Measurements from ENCODE around the gene ACVRL1. TPM values are rescaled to one million over a fixed set of nuclear protein-coding genes. Genes with fewer than 3 reads are reported as not detected.

Gene ACVRL1
- total RNA-seq, 3 donors from 2014 or later (not counting 1 experiment from before 2014, with no cell fraction given), result 0.57 TPM; not detected in 2

DNA sequence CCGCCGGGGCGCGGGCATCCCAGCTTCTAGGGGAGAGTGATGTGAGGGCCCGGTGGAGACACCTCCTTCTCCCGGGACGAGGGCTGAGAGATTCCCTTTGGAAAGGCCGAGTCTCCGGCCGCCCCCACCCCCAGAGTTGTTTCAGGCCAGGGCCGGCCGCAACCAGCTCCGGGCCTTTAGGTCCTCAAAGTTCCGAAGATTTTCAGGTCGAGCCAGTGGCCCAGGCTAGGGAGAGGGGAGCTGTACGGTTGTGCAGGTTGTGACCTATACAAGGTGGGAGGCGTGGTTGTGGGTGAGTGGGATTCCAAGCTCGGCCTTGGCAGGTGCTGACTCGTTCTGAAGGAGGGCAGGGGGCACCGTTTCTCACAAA is 37.8 kb upstream of the ACVRL1 start:
- no peak for DNase-seq
- Histone ChIP-seq H3K27me3 (ENCODE audit: control insufficient read depth, insufficient read depth, low read length) (peaks cover 29% of the 10 kb centered on the region), H3K9me3 (ENCODE audit: control insufficient read depth, insufficient read depth, low read length) (no peaks in the 10 kb centered on the region), H3K4me3 (ENCODE audit: low read length) (no peak overlapping the region), H3K36me3 (ENCODE audit: control insufficient read depth, insufficient read depth, low read length) (no peaks in the 10 kb centered on the region), H3K27ac (ENCODE audit: low read length) (no peak overlapping the region), H3K4me1 (ENCODE audit: control insufficient read depth, insufficient read depth, low read length) (peaks cover 22% of the 10 kb centered on the region)
- H3K36me3 Mint-ChIP-seq, result no peaks in the 10 kb centered on the region
- WGBS (ENCODE audit: insufficient coverage), result 36% methylated on average over 20 of the region's 20 CpGs
- peaks cover 0 to 17% of the 10 kb centered on the region in 2 donors for H3K4me1 Mint-ChIP-seq
- no peak overlapping the region for H3K27ac Mint-ChIP-seq
- H3K27me3 Mint-ChIP-seq (ENCODE audit: low read depth in 2 of 2), result peaks cover 48 to 66% of the 10 kb centered on the region in 2 donors
- TF ChIP-seq, protein P1, sequence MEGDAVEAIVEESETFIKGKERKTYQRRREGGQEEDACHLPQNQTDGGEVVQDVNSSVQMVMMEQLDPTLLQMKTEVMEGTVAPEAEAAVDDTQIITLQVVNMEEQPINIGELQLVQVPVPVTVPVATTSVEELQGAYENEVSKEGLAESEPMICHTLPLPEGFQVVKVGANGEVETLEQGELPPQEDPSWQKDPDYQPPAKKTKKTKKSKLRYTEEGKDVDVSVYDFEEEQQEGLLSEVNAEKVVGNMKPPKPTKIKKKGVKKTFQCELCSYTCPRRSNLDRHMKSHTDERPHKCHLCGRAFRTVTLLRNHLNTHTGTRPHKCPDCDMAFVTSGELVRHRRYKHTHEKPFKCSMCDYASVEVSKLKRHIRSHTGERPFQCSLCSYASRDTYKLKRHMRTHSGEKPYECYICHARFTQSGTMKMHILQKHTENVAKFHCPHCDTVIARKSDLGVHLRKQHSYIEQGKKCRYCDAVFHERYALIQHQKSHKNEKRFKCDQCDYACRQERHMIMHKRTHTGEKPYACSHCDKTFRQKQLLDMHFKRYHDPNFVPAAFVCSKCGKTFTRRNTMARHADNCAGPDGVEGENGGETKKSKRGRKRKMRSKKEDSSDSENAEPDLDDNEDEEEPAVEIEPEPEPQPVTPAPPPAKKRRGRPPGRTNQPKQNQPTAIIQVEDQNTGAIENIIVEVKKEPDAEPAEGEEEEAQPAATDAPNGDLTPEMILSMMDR (IDR thresholded peaks at IDR 0.05), result no peak
- no peak for ATAC-seq
- no peaks in the 10 kb centered on the region for H3K9me3 Mint-ChIP-seq
- no peak overlapping the region for H3K4me3 Mint-ChIP-seq
- intact Hi-C loops (cut with micrococcal nuclease), result no loop called here

DNA sequence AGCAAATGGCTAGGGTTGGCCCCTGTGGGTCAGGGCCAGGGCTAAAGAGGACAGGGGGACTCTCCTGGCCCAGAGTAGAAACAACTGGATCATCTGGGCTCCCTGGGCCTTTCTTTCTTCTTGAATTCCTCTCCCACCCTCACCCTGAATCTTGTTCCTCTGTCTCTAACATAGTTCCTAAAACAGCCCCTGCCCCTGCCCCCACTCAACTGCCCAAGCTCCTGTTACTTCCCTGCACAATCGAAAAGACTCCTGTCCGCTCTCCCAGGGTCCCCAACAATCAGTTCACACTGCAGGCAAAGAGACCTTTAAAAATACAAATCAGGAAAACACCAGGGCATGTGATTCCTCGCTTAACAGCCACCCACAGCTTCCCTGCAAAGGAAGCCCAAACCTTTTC is 37.4 kb upstream of the ACVRL1 start:
- Mint-ChIP-seq H3K27ac (no peak overlapping the region), H3K27me3 (ENCODE audit: low read depth in 2 of 2) (peaks cover 48 to 62% of the 10 kb centered on the region in 2 donors), H3K36me3 (no peaks in the 10 kb centered on the region), H3K4me1 (peaks cover 0 to 17% of the 10 kb centered on the region in 2 donors), H3K9me3 (no peaks in the 10 kb centered on the region), H3K4me3 (peak overlapping the region; percentile 0)
- no peak overlapping the region for H3K4me3 ChIP-seq (ENCODE audit: low read length)
- no peak for ATAC-seq
- intact Hi-C loops (cut with micrococcal nuclease), result no loop called here
- TF ChIP-seq, protein P1 (IDR thresholded peaks at IDR 0.05), result no peak
- no peaks in the 10 kb centered on the region for H3K9me3 ChIP-seq (ENCODE audit: control insufficient read depth, insufficient read depth, low read length)
- H3K36me3 ChIP-seq (ENCODE audit: control insufficient read depth, insufficient read depth, low read length), result no peaks in the 10 kb centered on the region
- no peak overlapping the region for H3K27ac ChIP-seq (ENCODE audit: low read length)
- H3K27me3 ChIP-seq (ENCODE audit: control insufficient read depth, insufficient read depth, low read length), result peaks cover 25% of the 10 kb centered on the region
- peaks cover 17% of the 10 kb centered on the region for H3K4me1 ChIP-seq (ENCODE audit: control insufficient read depth, insufficient read depth, low read length)
- 23% methylated on average over 3 of the region's 3 CpGs for WGBS (ENCODE audit: insufficient coverage)
- no peak for DNase-seq

DNA sequence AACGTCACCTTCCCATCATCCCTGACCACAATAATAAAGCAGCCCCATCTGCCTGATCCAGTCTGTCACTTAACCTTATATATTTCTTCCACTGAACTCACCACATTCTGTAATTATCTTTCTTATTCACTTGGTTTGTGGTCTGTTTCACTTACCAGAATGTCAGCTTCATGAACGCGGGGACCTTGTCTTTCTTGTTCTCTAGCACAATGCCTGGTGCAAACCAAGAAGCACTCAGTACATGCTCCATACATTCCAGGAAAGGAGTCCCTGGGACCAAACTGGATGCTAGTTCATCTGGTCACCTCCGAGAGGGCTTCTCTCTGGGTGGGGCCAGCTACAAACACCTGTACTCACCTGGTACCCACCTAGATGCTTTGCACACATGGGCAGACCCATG is 36.8 kb upstream of the ACVRL1 start:
- Histone ChIP-seq H3K36me3 (ENCODE audit: control insufficient read depth, insufficient read depth, low read length) (no peaks in the 10 kb centered on the region), H3K27me3 (ENCODE audit: control insufficient read depth, insufficient read depth, low read length) (peaks cover 20% of the 10 kb centered on the region), H3K27ac (ENCODE audit: low read length) (no peak overlapping the region), H3K9me3 (ENCODE audit: control insufficient read depth, insufficient read depth, low read length) (no peaks in the 10 kb centered on the region), H3K4me1 (ENCODE audit: control insufficient read depth, insufficient read depth, low read length) (peaks cover 17% of the 10 kb centered on the region), H3K4me3 (ENCODE audit: low read length) (no peak overlapping the region)
- DNase-seq (no peak), ATAC-seq (no peak)
- Mint-ChIP-seq H3K9me3 (no peaks in the 10 kb centered on the region), H3K27me3 (ENCODE audit: low read depth in 2 of 2) (peaks cover 48 to 58% of the 10 kb centered on the region in 2 donors), H3K4me1 (peaks cover 0 to 17% of the 10 kb centered on the region in 2 donors), H3K36me3 (no peaks in the 10 kb centered on the region), H3K4me3 (peak overlapping the region; percentile 0), H3K27ac (no peak overlapping the region)
- intact Hi-C loops (cut with micrococcal nuclease), result no loop called here
- TF ChIP-seq, protein P1 (IDR thresholded peaks at IDR 0.05), result no peak
- 25% methylated on average over 4 of the region's 4 CpGs for WGBS (ENCODE audit: insufficient coverage)

DNA sequence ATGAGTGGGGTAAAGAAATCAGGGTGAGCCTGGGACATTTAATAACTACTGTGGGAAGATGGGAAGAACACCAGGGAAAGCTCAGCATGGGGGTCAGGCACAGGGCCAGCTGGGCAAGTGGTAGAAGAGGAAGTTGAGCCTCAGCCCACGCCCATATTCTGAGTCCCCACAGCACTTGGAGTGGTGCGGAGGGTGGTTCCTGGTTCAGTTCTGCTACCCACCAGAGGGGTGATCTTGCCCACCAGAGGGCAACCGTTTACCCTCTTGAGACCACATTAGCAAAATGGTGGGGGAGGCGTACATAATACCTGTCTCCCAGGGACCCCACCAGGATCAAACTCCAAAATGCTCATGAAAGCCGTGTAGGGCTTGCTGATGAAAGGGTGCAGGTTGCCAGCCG is 36.2 kb upstream of the ACVRL1 start:
- peaks cover 19% of the 10 kb centered on the region for H3K27me3 ChIP-seq (ENCODE audit: control insufficient read depth, insufficient read depth, low read length)
- WGBS (ENCODE audit: insufficient coverage), result 41% methylated on average over 6 of the region's 6 CpGs

More for the DNA sequence above, 36.2 kb upstream of the ACVRL1 start:
- TF ChIP-seq, protein P1 (IDR thresholded peaks at IDR 0.05), result no peak
- Histone ChIP-seq H3K4me3 (ENCODE audit: low read length) (no peak overlapping the region), H3K27ac (ENCODE audit: low read length) (no peak overlapping the region), H3K4me1 (ENCODE audit: control insufficient read depth, insufficient read depth, low read length) (peaks cover 17% of the 10 kb centered on the region), H3K36me3 (ENCODE audit: control insufficient read depth, insufficient read depth, low read length) (no peaks in the 10 kb centered on the region), H3K9me3 (ENCODE audit: control insufficient read depth, insufficient read depth, low read length) (no peaks in the 10 kb centered on the region)
- Mint-ChIP-seq H3K4me3 (no peak overlapping the region), H3K4me1 (peaks cover 0 to 17% of the 10 kb centered on the region in 2 donors), H3K27ac (no peak overlapping the region), H3K9me3 (no peaks in the 10 kb centered on the region), H3K27me3 (ENCODE audit: low read depth in 2 of 2) (peaks cover 48 to 55% of the 10 kb centered on the region in 2 donors), H3K36me3 (no peaks in the 10 kb centered on the region)
- ATAC-seq, result peak in 1 of 3 donors; percentile 37
- DNase-seq, result no peak
- intact Hi-C loops (cut with micrococcal nuclease), result no loop called here
